ENCODE data around the gene SLC12A1.

The SLC12A1 gene

DNA sequence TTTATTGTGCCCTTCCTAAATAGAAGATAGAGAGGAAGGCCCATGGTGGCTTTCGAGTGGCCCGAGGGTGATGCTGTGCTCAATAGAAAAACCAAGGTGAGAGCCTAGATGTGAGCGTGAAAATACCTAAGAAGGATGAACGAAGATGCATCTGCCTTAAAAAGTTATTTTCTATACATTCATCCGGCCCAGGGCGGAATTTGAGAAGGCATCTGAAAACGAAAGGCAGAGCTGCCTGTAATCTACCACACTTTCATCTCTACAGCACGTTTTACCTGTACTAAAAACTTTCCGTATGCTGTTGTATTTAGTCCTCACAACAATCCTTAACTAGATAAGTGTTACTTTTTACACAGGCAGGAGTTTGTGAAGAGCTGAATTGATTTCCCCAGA, 126.5 kb downstream of the SLC12A1 start:
- no peaks in the 10 kb centered on the region for H3K27me3 ChIP-seq (ENCODE audit: control insufficient read depth, low read length)
- H3K27ac ChIP-seq (ENCODE audit: low read depth, low read length): peak overlapping the region; percentile 83
- peaks cover 89% of the 10 kb centered on the region for H3K36me3 ChIP-seq (ENCODE audit: control insufficient read depth, low read length)
- H3K9me2 ChIP-seq (replicated peaks; ENCODE audit: control insufficient read depth, low read length): no peaks in the 10 kb centered on the region
- peak overlapping the region; percentile 89 for H3K4me3 ChIP-seq (ENCODE audit: low read length)
- H3K4me2 ChIP-seq (ENCODE audit: low read length): peak overlapping the region; percentile 72
- H3K79me2 ChIP-seq (ENCODE audit: control insufficient read depth, low read length): peaks cover 93% of the 10 kb centered on the region
- no peak for TF ChIP-seq EZH2phosphoT487 (IDR thresholded peaks at IDR 0.05; ENCODE audit: borderline replicate concordance, low read length)
- H3K9me3 ChIP-seq (ENCODE audit: control insufficient read depth, insufficient read depth, low read length): no peaks in the 10 kb centered on the region
- peaks cover 31% of the 10 kb centered on the region for H4K20me1 ChIP-seq (ENCODE audit: control insufficient read depth, insufficient read depth, low read depth, low read length)
- 0 out of 2 replicates have a peak, but pooled peaks cover 2% of the 10 kb centered on the region for H3F3A ChIP-seq (ENCODE audit: control insufficient read depth, insufficient read depth)
- H3K4me1 ChIP-seq (ENCODE audit: control insufficient read depth, low read length): peaks cover 53% of the 10 kb centered on the region

DNA sequence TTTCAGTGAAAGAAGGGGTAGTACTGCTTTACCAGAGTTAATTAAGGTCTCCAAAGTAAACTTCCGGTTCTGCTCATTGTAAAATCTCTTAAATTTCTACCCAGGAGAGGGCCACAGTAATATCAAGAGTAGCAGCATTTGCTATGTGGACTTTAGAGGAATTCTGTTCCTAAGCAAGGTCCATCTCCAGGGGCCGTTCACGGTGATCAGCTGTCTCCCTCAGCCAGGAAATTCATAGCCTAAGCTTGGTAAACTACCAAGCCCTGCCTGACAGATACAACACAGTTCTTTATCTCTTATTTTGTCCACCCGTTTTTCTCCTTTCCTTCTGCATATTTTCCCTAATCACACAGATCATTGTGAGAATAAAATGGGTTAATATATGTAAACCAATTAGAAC, 127.4 kb downstream of the SLC12A1 start:
- no peaks in the 10 kb centered on the region for H3K9me3 ChIP-seq (ENCODE audit: control insufficient read depth, insufficient read depth, low read length)
- peaks cover 92% of the 10 kb centered on the region for H3K36me3 ChIP-seq (ENCODE audit: control insufficient read depth, low read length)
- H3F3A ChIP-seq (ENCODE audit: control insufficient read depth, insufficient read depth): peaks cover 7% of the 10 kb centered on the region; the same call in 1 of the 2 replicates
- H4K20me1 ChIP-seq (ENCODE audit: control insufficient read depth, insufficient read depth, low read depth, low read length): peaks cover 40% of the 10 kb centered on the region
- no peaks in the 10 kb centered on the region for H3K27me3 ChIP-seq (ENCODE audit: control insufficient read depth, low read length)
- TF ChIP-seq EZH2phosphoT487 (IDR thresholded peaks at IDR 0.05; ENCODE audit: borderline replicate concordance, low read length): no peak
- TF ChIP-seq, protein P1, sequence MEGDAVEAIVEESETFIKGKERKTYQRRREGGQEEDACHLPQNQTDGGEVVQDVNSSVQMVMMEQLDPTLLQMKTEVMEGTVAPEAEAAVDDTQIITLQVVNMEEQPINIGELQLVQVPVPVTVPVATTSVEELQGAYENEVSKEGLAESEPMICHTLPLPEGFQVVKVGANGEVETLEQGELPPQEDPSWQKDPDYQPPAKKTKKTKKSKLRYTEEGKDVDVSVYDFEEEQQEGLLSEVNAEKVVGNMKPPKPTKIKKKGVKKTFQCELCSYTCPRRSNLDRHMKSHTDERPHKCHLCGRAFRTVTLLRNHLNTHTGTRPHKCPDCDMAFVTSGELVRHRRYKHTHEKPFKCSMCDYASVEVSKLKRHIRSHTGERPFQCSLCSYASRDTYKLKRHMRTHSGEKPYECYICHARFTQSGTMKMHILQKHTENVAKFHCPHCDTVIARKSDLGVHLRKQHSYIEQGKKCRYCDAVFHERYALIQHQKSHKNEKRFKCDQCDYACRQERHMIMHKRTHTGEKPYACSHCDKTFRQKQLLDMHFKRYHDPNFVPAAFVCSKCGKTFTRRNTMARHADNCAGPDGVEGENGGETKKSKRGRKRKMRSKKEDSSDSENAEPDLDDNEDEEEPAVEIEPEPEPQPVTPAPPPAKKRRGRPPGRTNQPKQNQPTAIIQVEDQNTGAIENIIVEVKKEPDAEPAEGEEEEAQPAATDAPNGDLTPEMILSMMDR (IDR thresholded peaks at IDR 0.05; ENCODE audit: low read depth, low read length, poor library complexity, severe bottlenecking): peak; percentile 19
- H3K79me2 ChIP-seq (ENCODE audit: control insufficient read depth, low read length): peaks cover 94% of the 10 kb centered on the region
- H3K27ac ChIP-seq (ENCODE audit: low read depth, low read length): peak overlapping the region; percentile 83; the same call in 1 of the 2 replicates
- H3K9me2 ChIP-seq (replicated peaks; ENCODE audit: control insufficient read depth, low read length): no peaks in the 10 kb centered on the region
- H3K4me3 ChIP-seq (ENCODE audit: low read length): peak overlapping the region; percentile 89
- peaks cover 44% of the 10 kb centered on the region for H3K4me1 ChIP-seq (ENCODE audit: control insufficient read depth, low read length)
- peak overlapping the region; percentile 72 for H3K4me2 ChIP-seq (ENCODE audit: low read length)

DNA sequence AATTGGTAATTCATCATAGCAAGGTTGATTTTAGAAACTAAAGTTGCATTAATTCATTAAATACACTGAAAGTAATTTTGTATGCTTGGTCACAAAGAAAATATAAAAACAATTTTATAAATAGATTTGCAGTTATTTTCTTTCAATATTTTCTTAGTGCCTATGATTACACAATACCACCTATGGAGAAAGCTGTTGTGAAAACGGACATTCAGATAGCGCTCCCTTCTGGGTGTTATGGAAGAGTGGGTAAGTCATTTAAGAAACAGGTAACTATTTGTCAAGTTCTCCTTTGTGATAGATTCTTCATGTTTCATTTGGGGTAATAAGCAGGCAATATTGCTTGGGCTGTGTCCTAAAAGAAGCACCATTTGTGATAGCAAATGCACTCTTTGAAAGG, 128.2 kb downstream of the SLC12A1 start:
- no peaks in the 10 kb centered on the region for H3K9me3 ChIP-seq (ENCODE audit: control insufficient read depth, insufficient read depth, low read length)
- H3K27me3 ChIP-seq (ENCODE audit: control insufficient read depth, low read length): no peaks in the 10 kb centered on the region
- no peak for TF ChIP-seq EZH2phosphoT487 (IDR thresholded peaks at IDR 0.05; ENCODE audit: borderline replicate concordance, low read length)
- TF ChIP-seq, protein P1 (IDR thresholded peaks at IDR 0.05; ENCODE audit: low read depth, low read length, poor library complexity, severe bottlenecking): no peak
- peaks cover 92% of the 10 kb centered on the region for H3K36me3 ChIP-seq (ENCODE audit: control insufficient read depth, low read length)
- H4K20me1 ChIP-seq (ENCODE audit: control insufficient read depth, insufficient read depth, low read depth, low read length): peaks cover 40% of the 10 kb centered on the region
- no peaks in the 10 kb centered on the region for H3K9me2 ChIP-seq (replicated peaks; ENCODE audit: control insufficient read depth, low read length)
- no peak overlapping the region for H3K27ac ChIP-seq (ENCODE audit: low read depth, low read length)
- H3K4me2 ChIP-seq (ENCODE audit: low read length): peak overlapping the region; percentile 72
- H3K79me2 ChIP-seq (ENCODE audit: control insufficient read depth, low read length): peaks cover 92% of the 10 kb centered on the region
- H3F3A ChIP-seq (ENCODE audit: control insufficient read depth, insufficient read depth): peaks cover 9% of the 10 kb centered on the region; the same call in 1 of the 2 replicates
- peak overlapping the region; percentile 89 for H3K4me3 ChIP-seq (ENCODE audit: low read length)
- peaks cover 43% of the 10 kb centered on the region for H3K4me1 ChIP-seq (ENCODE audit: control insufficient read depth, low read length)

DNA sequence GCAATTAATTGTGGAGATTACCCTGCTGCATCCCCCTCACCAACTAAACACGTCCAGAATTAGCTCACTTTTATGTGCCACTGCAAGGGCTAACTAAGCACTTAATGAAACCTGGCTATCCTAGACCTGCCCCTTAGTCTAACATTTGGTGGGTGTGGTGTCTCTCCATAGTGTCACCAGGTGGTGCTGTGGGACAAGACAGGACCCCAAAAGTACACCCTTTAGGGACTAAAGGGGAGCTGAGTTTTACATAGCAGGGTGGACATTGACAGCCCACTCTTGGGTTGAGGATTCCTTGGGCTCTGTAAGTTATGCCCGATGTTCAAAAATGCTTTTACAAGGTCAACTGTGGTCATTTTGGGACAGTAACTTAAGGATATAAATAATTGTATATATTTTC, 130.8 kb downstream of the SLC12A1 start:
- H3K4me3 ChIP-seq (ENCODE audit: low read length): no peak overlapping the region
- H4K20me1 ChIP-seq (ENCODE audit: control insufficient read depth, insufficient read depth, low read depth, low read length): peaks cover 38% of the 10 kb centered on the region
- peaks cover 39% of the 10 kb centered on the region for H3K4me1 ChIP-seq (ENCODE audit: control insufficient read depth, low read length)
- H3K9me2 ChIP-seq (replicated peaks; ENCODE audit: control insufficient read depth, low read length): no peaks in the 10 kb centered on the region
- H3K27me3 ChIP-seq (ENCODE audit: control insufficient read depth, low read length): no peaks in the 10 kb centered on the region
- peak overlapping the region; percentile 10; the same call in 1 of the 2 replicates for H3K4me2 ChIP-seq (ENCODE audit: low read length)
- H3F3A ChIP-seq (ENCODE audit: control insufficient read depth, insufficient read depth): peaks cover 27% of the 10 kb centered on the region
- no peak overlapping the region for H3K27ac ChIP-seq (ENCODE audit: low read depth, low read length)
- TF ChIP-seq EZH2phosphoT487 (IDR thresholded peaks at IDR 0.05; ENCODE audit: borderline replicate concordance, low read length): no peak
- TF ChIP-seq, protein P1 (IDR thresholded peaks at IDR 0.05; ENCODE audit: low read depth, low read length, poor library complexity, severe bottlenecking): peak; percentile 57
- no peaks in the 10 kb centered on the region for H3K9me3 ChIP-seq (ENCODE audit: control insufficient read depth, insufficient read depth, low read length)
- peaks cover 74% of the 10 kb centered on the region for H3K79me2 ChIP-seq (ENCODE audit: control insufficient read depth, low read length)
- H3K36me3 ChIP-seq (ENCODE audit: control insufficient read depth, low read length): peaks cover 94% of the 10 kb centered on the region

Measured in DOHH2 (cell line).